Endothelial cell of umbilical vein (primary cell): ENCODE measurements around the gene HECA. TPM values are rescaled to one million over a fixed set of nuclear protein-coding genes. Genes with fewer than 3 reads are reported as not detected.

Experiments used
- BruUV-seq: library from RNA; stranded (reverse); fragments of 400-500 nt; replicated peaks from 2 replicates; lab custom pipeline; 2021; lab: Mats Ljungman, UMichigan
- CTCF ChIA-PET: fragments of 300-600, 350-600 bp; sonication (Branson Sonifier 250); formaldehyde crosslinking; loops from one replicate; lab custom pipeline; 2021; ENCODE audit warnings: antibody characterized with exemption, inconsistent platforms; lab: Charles Lee
- POLR2A ChIA-PET: fragments of 300-600, 350-600 bp; sonication (Branson Sonifier 250); formaldehyde crosslinking; loops from one replicate; lab custom pipeline; 2021; ENCODE audit warnings: antibody characterized with exemption, inconsistent platforms; lab: Charles Lee
- DNase-seq: peaks from one replicate; pipeline ENCODE4 v3.0.0-alpha.2; 2011; ENCODE audit warnings: low read depth, low spot score
- FAIRE-seq: peaks from 2 replicates; lab custom pipeline; 2011; peaks lifted over from hg19 to GRCh38; lab: Jason Lieb, UNC
- H2AFZ ChIP-seq: 2 replicates; pipeline ENCODE4 v1.6.0; 2012; ENCODE audit warnings: low read depth, low read length, control low read depth, inconsistent platforms
- H3K27ac ChIP-seq: 2 replicates; pipeline ENCODE4 v1.5.1; 2011; ENCODE audit warnings: low read depth, mild to moderate bottlenecking, control low read depth, low read length, moderate library complexity; ENCODE audit not compliant: insufficient read depth
- H3K27me3 ChIP-seq, 2 experiments: 2 replicates each; pipeline versions ENCODE4 v1.6.0 to v1.6.1; 2011; ENCODE audit warnings: low read length in 2 of 2, mixed read lengths in 1 of 2; ENCODE audit not compliant: control insufficient read depth in 2 of 2, insufficient read depth in 2 of 2
- H3K36me3 ChIP-seq, 2 experiments: 2 replicates in 1 of 2; 3 replicates in 1 of 2; pipeline ENCODE4 v1.5.1; 2011; ENCODE audit warnings: low read length in 2 of 2, mild to moderate bottlenecking in 1 of 2, moderate library complexity in 1 of 2; ENCODE audit not compliant: control insufficient read depth in 2 of 2, insufficient read depth in 2 of 2; ENCODE audit errors: extremely low read depth in 1 of 2
- H3K4me1 ChIP-seq: 3 replicates; pipeline ENCODE4 v1.5.1; 2011; ENCODE audit warnings: mild to moderate bottlenecking, low read length; ENCODE audit not compliant: control insufficient read depth, insufficient read depth; ENCODE audit errors: extremely low read depth
- H3K4me2 ChIP-seq: 2 replicates; pipeline ENCODE4 v1.6.1; 2011; ENCODE audit warnings: low read length, control low read depth, mixed read lengths; ENCODE audit not compliant: insufficient read depth
- H3K4me3 ChIP-seq, 3 experiments: fragments of 200-600 bp in 1 of 3; sonication (generic), shearing (Covaris generic) in 1 of 3; replicated peaks in 1 of 3; 2 replicates each; pipeline ENCODE4 v1.5.1; 2011 to 2016; ENCODE audit warnings: control low read depth in 3 of 3, low read length in 3 of 3, mild to moderate bottlenecking in 2 of 3, inconsistent platforms in 1 of 3, low read depth in 1 of 3, moderate library complexity in 1 of 3; ENCODE audit not compliant: insufficient read depth in 1 of 3
- H3K79me2 ChIP-seq: 2 replicates; pipeline ENCODE4 v1.6.0; 2012; ENCODE audit warnings: low read length, inconsistent platforms; ENCODE audit not compliant: control insufficient read depth, insufficient read depth
- H3K9ac ChIP-seq: replicated peaks from 2 replicates; pipeline ENCODE3; 2011; ENCODE audit warnings: low read length, control low read depth; ENCODE audit not compliant: insufficient read depth; ENCODE audit errors: extremely low read depth
- H3K9me1 ChIP-seq: replicated peaks from 3 replicates; pipeline ENCODE4 v1.6.0; 2011; ENCODE audit warnings: mild to moderate bottlenecking, low read length; ENCODE audit not compliant: control insufficient read depth, insufficient read depth; ENCODE audit errors: extremely low read depth
- H3K9me3 ChIP-seq: replicated peaks from 2 replicates; pipeline ENCODE4 v1.5.1; 2012; ENCODE audit warnings: low read length, inconsistent platforms; ENCODE audit not compliant: control insufficient read depth, insufficient read depth
- H4K20me1 ChIP-seq: replicated peaks from 2 replicates; pipeline ENCODE3; 2011; ENCODE audit warnings: mild to moderate bottlenecking, low read length; ENCODE audit not compliant: control insufficient read depth, insufficient read depth; ENCODE audit errors: extremely low read depth
- EZH2 ChIP-seq: IDR thresholded peaks from 2 replicates; pipeline ENCODE4 v1.6.1; 2012; ENCODE audit warnings: borderline replicate concordance, low read depth, mild to moderate bottlenecking, moderate library complexity, low read length, inconsistent platforms; ENCODE audit not compliant: severe bottlenecking
- FOS ChIP-seq: IDR thresholded peaks from 2 replicates; pipeline ENCODE4 v1.6.1; 2011; ENCODE audit warnings: mild to moderate bottlenecking, low read length, moderate library complexity, borderline replicate concordance; ENCODE audit not compliant: insufficient read depth
- GATA2 ChIP-seq: IDR thresholded peaks from 2 replicates; pipeline ENCODE4 v1.7.0; 2011; ENCODE audit warnings: low read depth, mild to moderate bottlenecking, moderate library complexity, mixed read lengths, low read length; ENCODE audit not compliant: insufficient read length, insufficient read depth
- JUN ChIP-seq: IDR thresholded peaks from 2 replicates; pipeline ENCODE4 v1.6.1; 2011; ENCODE audit warnings: borderline replicate concordance, low read depth; ENCODE audit not compliant: insufficient read length, insufficient read depth
- MYC ChIP-seq: IDR thresholded peaks from one replicate; pipeline ENCODE4 v1.6.1; 2011; ENCODE audit warnings: mild to moderate bottlenecking, low read depth, low read length
- POLR2A ChIP-seq: IDR thresholded peaks from 2 replicates; pipeline ENCODE4 v1.6.1; 2012; ENCODE audit warnings: low read depth, mild to moderate bottlenecking, control low read depth, low read length
- POLR2AphosphoS5 ChIP-seq: IDR thresholded peaks from 2 replicates; pipeline ENCODE4 v1.6.1; 2012; ENCODE audit warnings: low read depth, mild to moderate bottlenecking, control low read depth, low read length, moderate library complexity; ENCODE audit not compliant: insufficient read depth
- dilution Hi-C: fragments of 300-500 bp; cut with MboI; formaldehyde crosslinking; loops from one replicate; pipeline ENCODE4 v1.15.0; 2019; ENCODE audit warnings: low sequenced_read_pairs; ENCODE audit not compliant: extremely low pct_ligation_motif_present
- intact Hi-C: fragments of 100-400 bp; cut with micrococcal nuclease; formaldehyde crosslinking; loops from one replicate; pipeline ENCODE4 v1.10.0; 2022
- polyA plus RNA-seq, 4 experiments: library from polyadenylated mRNA; depleted of rRNA in 3 of 4; stranded (reverse) in 3 of 4; unstranded in 1 of 4; fragments of >200 nt; gene quantifications; 2 replicates each; pipeline versions ENCODE4 v1.2.1 to v1.2.3, GENCODE V29; 2011 to 2012; ENCODE audit warnings: missing spikeins in 1 of 4
- total RNA-seq: library from RNA; stranded (reverse); gene quantifications from 2 replicates; pipeline ENCODE4 v1.2.3, GENCODE V29; 2021
- TF ChIP-seq, protein P1 (sequence below): IDR thresholded peaks from 2 replicates; pipeline ENCODE4 v1.6.1; 2011; ENCODE audit not compliant: insufficient read depth, insufficient read length
- TF ChIP-seq, protein P2 (sequence below), 2 donors: IDR thresholded peaks; 1 replicate in 1 of 2; 2 replicates in 1 of 2; pipeline ENCODE4 v1.5.1; 2011; ENCODE audit warnings: low read length in 2 of 2, mild to moderate bottlenecking in 2 of 2, moderate library complexity in 2 of 2, control low read depth in 1 of 2, inconsistent platforms in 1 of 2, low read depth in 1 of 2; ENCODE audit not compliant: insufficient read depth in 1 of 2; ENCODE audit errors: extremely low read depth in 1 of 2

HECA gene
- total and polyA plus RNA-seq, 2 donors (not counting 3 experiments of a cell fraction or from before 2014, with no cell fraction given), result 5.8 to 16.7 TPM

DNA sequence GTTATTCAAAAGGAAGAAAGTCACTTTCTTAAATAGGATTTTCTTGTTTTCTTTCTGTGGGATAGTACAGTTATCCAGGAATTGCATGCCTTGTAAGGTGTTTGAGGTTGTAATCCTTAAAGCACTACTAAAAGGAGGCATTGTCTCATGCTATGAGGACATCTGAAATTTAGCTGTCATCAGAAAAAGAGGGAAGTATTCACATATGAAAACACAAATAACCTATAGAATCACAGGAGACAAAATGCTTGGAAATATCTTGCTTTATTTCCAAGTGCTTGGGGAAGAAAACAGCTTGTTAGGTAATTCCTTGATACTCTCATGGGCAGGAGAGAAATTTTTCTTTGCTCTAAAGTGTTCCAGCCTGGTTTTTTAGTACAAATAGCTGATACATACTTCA is 40.1 kb downstream of the HECA start:
- intact Hi-C loops (no loop called here), dilution Hi-C loops (no loop called here)
- Histone ChIP-seq H3K27ac (no peak overlapping the region), H3K9me1 (no peaks in the 10 kb centered on the region), H3K9me3 (no peaks in the 10 kb centered on the region), H3K4me3 (no peak overlapping the region), H3K9ac (no peak overlapping the region), H3K27me3 (no peaks in the 10 kb centered on the region), H2AFZ (no peak overlapping the region), H3K79me2 (no peaks in the 10 kb centered on the region), H3K36me3 (peaks cover 0 to 6% of the 10 kb centered on the region in 2 experiments), H4K20me1 (no peaks in the 10 kb centered on the region), H3K4me1 (no peaks in the 10 kb centered on the region), H3K4me2 (no peak overlapping the region)
- no peak for FAIRE-seq
- ChIA-PET POLR2A (no interaction called here), CTCF (interaction anchor here (1.0 kb wide), 1 partner anchor 44 kb away, joined by 3 read pairs; no protein-coding TSS in a partner anchor)
- BruUV-seq, result no TSS peak
- no peak for TF ChIP-seq EZH2
- no peak for TF ChIP-seq GATA2
- TF ChIP-seq, protein P1, sequence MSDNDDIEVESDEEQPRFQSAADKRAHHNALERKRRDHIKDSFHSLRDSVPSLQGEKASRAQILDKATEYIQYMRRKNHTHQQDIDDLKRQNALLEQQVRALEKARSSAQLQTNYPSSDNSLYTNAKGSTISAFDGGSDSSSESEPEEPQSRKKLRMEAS, result no peak
- no peak for TF ChIP-seq MYC
- no peak for TF ChIP-seq POLR2AphosphoS5
- TF ChIP-seq, protein P2, sequence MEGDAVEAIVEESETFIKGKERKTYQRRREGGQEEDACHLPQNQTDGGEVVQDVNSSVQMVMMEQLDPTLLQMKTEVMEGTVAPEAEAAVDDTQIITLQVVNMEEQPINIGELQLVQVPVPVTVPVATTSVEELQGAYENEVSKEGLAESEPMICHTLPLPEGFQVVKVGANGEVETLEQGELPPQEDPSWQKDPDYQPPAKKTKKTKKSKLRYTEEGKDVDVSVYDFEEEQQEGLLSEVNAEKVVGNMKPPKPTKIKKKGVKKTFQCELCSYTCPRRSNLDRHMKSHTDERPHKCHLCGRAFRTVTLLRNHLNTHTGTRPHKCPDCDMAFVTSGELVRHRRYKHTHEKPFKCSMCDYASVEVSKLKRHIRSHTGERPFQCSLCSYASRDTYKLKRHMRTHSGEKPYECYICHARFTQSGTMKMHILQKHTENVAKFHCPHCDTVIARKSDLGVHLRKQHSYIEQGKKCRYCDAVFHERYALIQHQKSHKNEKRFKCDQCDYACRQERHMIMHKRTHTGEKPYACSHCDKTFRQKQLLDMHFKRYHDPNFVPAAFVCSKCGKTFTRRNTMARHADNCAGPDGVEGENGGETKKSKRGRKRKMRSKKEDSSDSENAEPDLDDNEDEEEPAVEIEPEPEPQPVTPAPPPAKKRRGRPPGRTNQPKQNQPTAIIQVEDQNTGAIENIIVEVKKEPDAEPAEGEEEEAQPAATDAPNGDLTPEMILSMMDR (IDR thresholded peaks at IDR 0.05; ENCODE audit: extremely low read depth in 1 of 2, insufficient read depth in 1 of 2, low read depth in 1 of 2, low read length in 2 of 2), result no peak
- no peak for TF ChIP-seq POLR2A
- no peak for TF ChIP-seq JUN
- no peak for TF ChIP-seq FOS
- DNase-seq, result no peak
